ENCODE results near the gene TSPAN5.

TSPAN5 gene

DNA sequence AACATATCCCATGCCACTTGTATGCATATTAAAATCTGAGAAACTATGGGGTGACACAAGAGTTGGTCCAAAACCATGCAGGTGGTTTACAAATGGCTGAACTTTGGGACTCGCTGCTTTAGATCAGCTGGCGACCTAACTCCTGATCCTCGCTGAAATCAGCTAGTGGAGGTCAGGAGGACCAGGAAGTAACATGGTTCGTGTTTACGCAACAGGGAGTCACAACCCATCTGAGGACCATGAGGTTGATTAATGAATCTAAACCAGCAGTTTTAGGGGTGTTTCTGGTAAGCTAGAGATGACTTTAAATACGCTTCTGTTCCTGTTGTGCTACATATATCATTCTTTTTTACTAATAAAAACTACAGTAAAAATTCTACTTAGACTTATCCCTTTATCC, 12.9 kb downstream of the TSPAN5 start:
- H3K36me3 ChIP-seq (ENCODE audit: low read length) = no peaks in the 10 kb centered on the region

GRCh38 chr4:98643755-98644154, 14.7 kb downstream of the TSPAN5 start:
- TF ChIP-seq, protein P1, sequence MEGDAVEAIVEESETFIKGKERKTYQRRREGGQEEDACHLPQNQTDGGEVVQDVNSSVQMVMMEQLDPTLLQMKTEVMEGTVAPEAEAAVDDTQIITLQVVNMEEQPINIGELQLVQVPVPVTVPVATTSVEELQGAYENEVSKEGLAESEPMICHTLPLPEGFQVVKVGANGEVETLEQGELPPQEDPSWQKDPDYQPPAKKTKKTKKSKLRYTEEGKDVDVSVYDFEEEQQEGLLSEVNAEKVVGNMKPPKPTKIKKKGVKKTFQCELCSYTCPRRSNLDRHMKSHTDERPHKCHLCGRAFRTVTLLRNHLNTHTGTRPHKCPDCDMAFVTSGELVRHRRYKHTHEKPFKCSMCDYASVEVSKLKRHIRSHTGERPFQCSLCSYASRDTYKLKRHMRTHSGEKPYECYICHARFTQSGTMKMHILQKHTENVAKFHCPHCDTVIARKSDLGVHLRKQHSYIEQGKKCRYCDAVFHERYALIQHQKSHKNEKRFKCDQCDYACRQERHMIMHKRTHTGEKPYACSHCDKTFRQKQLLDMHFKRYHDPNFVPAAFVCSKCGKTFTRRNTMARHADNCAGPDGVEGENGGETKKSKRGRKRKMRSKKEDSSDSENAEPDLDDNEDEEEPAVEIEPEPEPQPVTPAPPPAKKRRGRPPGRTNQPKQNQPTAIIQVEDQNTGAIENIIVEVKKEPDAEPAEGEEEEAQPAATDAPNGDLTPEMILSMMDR (IDR thresholded peaks at IDR 0.05; ENCODE audit: insufficient read depth, low read length, poor library complexity, severe bottlenecking) = no peak
- no peak for TF ChIP-seq EZH2phosphoT487 (conservative IDR thresholded peaks at IDR 0.05; ENCODE audit: low read length)

More for the DNA sequence above, 12.9 kb downstream of the TSPAN5 start:
- no peaks in the 10 kb centered on the region for H3K27me3 ChIP-seq (ENCODE audit: low read length)
- H3K9ac ChIP-seq (ENCODE audit: low read length) = no peak overlapping the region
- no peaks in the 10 kb centered on the region for H3K9me2 ChIP-seq (replicated peaks; ENCODE audit: insufficient read depth, low read length)
- no peaks in the 10 kb centered on the region for H3F3A ChIP-seq (ENCODE audit: insufficient read depth)
- H3K4me3 ChIP-seq (ENCODE audit: insufficient read depth, low read length, poor library complexity, severe bottlenecking) = no peak overlapping the region
- no peaks in the 10 kb centered on the region for H3K9me3 ChIP-seq (ENCODE audit: insufficient read depth, low read length)
- no peak overlapping the region for H2AFZ ChIP-seq (ENCODE audit: low read depth, low read length, severe bottlenecking)
- H3K4me2 ChIP-seq (ENCODE audit: low read depth, low read length, poor library complexity, severe bottlenecking) = no peak overlapping the region
- H4K20me1 ChIP-seq (ENCODE audit: low read depth, low read length) = no peaks in the 10 kb centered on the region
- no peaks in the 10 kb centered on the region for H3K79me2 ChIP-seq (ENCODE audit: insufficient read depth, low read length)
- TF ChIP-seq, protein P1 (IDR thresholded peaks at IDR 0.05; ENCODE audit: insufficient read depth, low read length, poor library complexity, severe bottlenecking) = no peak
- TF ChIP-seq EZH2phosphoT487 (conservative IDR thresholded peaks at IDR 0.05; ENCODE audit: low read length) = no peak
- no peak overlapping the region for H3K27ac ChIP-seq (ENCODE audit: low read depth, low read length)

GRCh38 chr4:98642991-98643426, 15.4 kb downstream of the TSPAN5 start:
- Histone ChIP-seq H3F3A (ENCODE audit: insufficient read depth) (no peaks in the 10 kb centered on the region), H3K79me2 (ENCODE audit: insufficient read depth, low read length) (no peaks in the 10 kb centered on the region), H3K9me3 (ENCODE audit: insufficient read depth, low read length) (no peaks in the 10 kb centered on the region), H3K9me2 (replicated peaks; ENCODE audit: insufficient read depth, low read length) (no peaks in the 10 kb centered on the region), H2AFZ (ENCODE audit: low read depth, low read length, severe bottlenecking) (no peak overlapping the region), H3K36me3 (ENCODE audit: low read length) (no peaks in the 10 kb centered on the region), H3K4me2 (ENCODE audit: low read depth, low read length, poor library complexity, severe bottlenecking) (no peak overlapping the region), H3K9ac (ENCODE audit: low read length) (no peak overlapping the region), H3K27ac (ENCODE audit: low read depth, low read length) (no peak overlapping the region), H4K20me1 (ENCODE audit: low read depth, low read length) (no peaks in the 10 kb centered on the region), H3K27me3 (ENCODE audit: low read length) (no peaks in the 10 kb centered on the region), H3K4me3 (ENCODE audit: insufficient read depth, low read length, poor library complexity, severe bottlenecking) (no peak overlapping the region)
- TF ChIP-seq, protein P1 (IDR thresholded peaks at IDR 0.05; ENCODE audit: insufficient read depth, low read length, poor library complexity, severe bottlenecking) = no peak
- no peak for TF ChIP-seq EZH2phosphoT487 (conservative IDR thresholded peaks at IDR 0.05; ENCODE audit: low read length)

More at GRCh38 chr4:98643755-98644154, 14.7 kb downstream of the TSPAN5 start:
- H2AFZ ChIP-seq (ENCODE audit: low read depth, low read length, severe bottlenecking) = no peak overlapping the region
- H3F3A ChIP-seq (ENCODE audit: insufficient read depth) = no peaks in the 10 kb centered on the region
- no peak overlapping the region for H3K9ac ChIP-seq (ENCODE audit: low read length)
- H3K4me2 ChIP-seq (ENCODE audit: low read depth, low read length, poor library complexity, severe bottlenecking) = no peak overlapping the region
- H3K9me2 ChIP-seq (replicated peaks; ENCODE audit: insufficient read depth, low read length) = no peaks in the 10 kb centered on the region
- H3K4me3 ChIP-seq (ENCODE audit: insufficient read depth, low read length, poor library complexity, severe bottlenecking) = no peak overlapping the region
- no peaks in the 10 kb centered on the region for H3K27me3 ChIP-seq (ENCODE audit: low read length)
- no peaks in the 10 kb centered on the region for H3K36me3 ChIP-seq (ENCODE audit: low read length)
- H3K79me2 ChIP-seq (ENCODE audit: insufficient read depth, low read length) = no peaks in the 10 kb centered on the region
- H4K20me1 ChIP-seq (ENCODE audit: low read depth, low read length) = no peaks in the 10 kb centered on the region
- no peaks in the 10 kb centered on the region for H3K9me3 ChIP-seq (ENCODE audit: insufficient read depth, low read length)
- no peak overlapping the region for H3K27ac ChIP-seq (ENCODE audit: low read depth, low read length)

All from SU-DHL-6 (cell line).